Measurements from ENCODE around the gene PGRMC2. TPM values are rescaled to one million over a fixed set of nuclear protein-coding genes. Genes with fewer than 3 reads are reported as not detected.

Gene PGRMC2
- total and polyA plus RNA-seq, 2 of the 8 experiments (the other 6 are each of a cell fraction or from before 2014, with no cell fraction given) = 9.5 to 85.3 TPM

DNA sequence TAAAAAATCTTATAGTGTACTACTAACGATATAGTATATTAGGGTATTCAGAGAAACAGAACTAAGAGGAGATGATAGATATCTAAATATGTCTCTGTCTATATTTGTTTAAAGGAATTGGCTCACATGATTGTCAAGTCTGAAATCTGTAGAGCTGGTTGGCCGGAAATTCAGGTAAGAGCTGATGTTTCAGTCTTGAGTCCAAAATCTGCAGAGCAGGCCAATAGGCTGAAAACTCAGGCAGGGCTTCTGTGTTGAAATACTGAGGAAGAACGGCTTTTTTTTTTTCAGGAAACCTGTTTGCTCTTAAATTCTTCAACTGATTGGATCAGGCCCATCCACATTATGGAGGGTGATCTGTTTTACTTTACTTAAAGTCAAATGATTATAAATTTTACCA lies 31.7 kb downstream of the PGRMC2 start:
- Histone ChIP-seq H3K14ac (ENCODE audit: insufficient read length) (no peak overlapping the region), H3K4me2 (ENCODE audit: insufficient read depth in 1 of 2, low read depth in 2 of 2, low read length in 2 of 2) (no peak overlapping the region), H3K4me3 (ENCODE audit: extremely low read depth in 1 of 4, insufficient read depth in 2 of 4, low read depth in 3 of 4, low read length in 4 of 4) (no peak overlapping the region), H3K9ac (replicated peaks in 1 of 4; ENCODE audit: extremely low read depth in 1 of 4, low read depth in 3 of 4, low read length in 3 of 4) (no peak overlapping the region), H3K4me1 (replicated peaks in 1 of 4; ENCODE audit: control insufficient read depth in 3 of 4, insufficient read depth in 4 of 4, low read length in 3 of 4) (peaks cover 0 to 4% (median 3%) of the 10 kb centered on the region in 4 experiments; a peak in 3 of 7 replicates), H2AK5ac (ENCODE audit: low read depth, low read length) (no peak overlapping the region), H2BK20ac (ENCODE audit: low read length) (no peak overlapping the region), H2BK12ac (ENCODE audit: low read depth, low read length) (no peak overlapping the region), H4K8ac (ENCODE audit: extremely low read depth, insufficient read depth, low read length) (no peak overlapping the region), H3K18ac (ENCODE audit: extremely low read depth, low read length) (no peak overlapping the region), H3K79me1 (ENCODE audit: low read depth, low read length) (no peaks in the 10 kb centered on the region), H3K23ac (ENCODE audit: insufficient read length) (no peak overlapping the region), H4K91ac (replicated peaks; ENCODE audit: insufficient read length, low read length) (no peak overlapping the region), H2BK5ac (ENCODE audit: low read depth, low read length) (no peak overlapping the region), H2AFZ (ENCODE audit: low read length) (no peak overlapping the region), H4K5ac (ENCODE audit: insufficient read length, low read depth, low read length) (no peak overlapping the region), H2BK15ac (ENCODE audit: low read length) (no peak overlapping the region), H3K27ac (ENCODE audit: low read depth, low read length) (no peak overlapping the region), H3K23me2 (ENCODE audit: low read depth, low read length) (no peaks in the 10 kb centered on the region), H3K27me3 (replicated peaks in 1 of 4; ENCODE audit: control insufficient read depth in 3 of 4, extremely low read depth in 1 of 4, insufficient read depth in 3 of 4, low read length in 3 of 4) (no peaks in the 10 kb centered on the region), H4K20me1 (replicated peaks in 1 of 2; ENCODE audit: control insufficient read depth in 1 of 2, insufficient read depth in 2 of 2, low read length in 2 of 2) (no peaks in the 10 kb centered on the region), H2BK120ac (replicated peaks; ENCODE audit: low read depth, low read length) (no peak overlapping the region), H3K56ac (replicated peaks; ENCODE audit: insufficient read length, low read depth, low read length) (no peak overlapping the region), H3K4ac (replicated peaks; ENCODE audit: insufficient read length, low read depth, low read length) (no peak overlapping the region), H3K36me3 (ENCODE audit: control insufficient read depth in 2 of 4, insufficient read depth in 4 of 4, low read length in 3 of 4) (no peaks in the 10 kb centered on the region), H3K9me3 (ENCODE audit: insufficient read depth in 2 of 2, low read depth in 1 of 2, low read length in 1 of 2) (peaks cover 3 to 7% of the 10 kb centered on the region in 2 experiments; a peak in 1 of 4 replicates), H3K79me2 (ENCODE audit: control insufficient read depth in 1 of 2, insufficient read depth in 2 of 2, low read length in 2 of 2) (no peaks in the 10 kb centered on the region)
- TF ChIP-seq SUZ12 (IDR thresholded peaks at IDR 0.05; ENCODE audit: low read length) (no peak), CREB1 (IDR thresholded peaks at IDR 0.05) (no peak), CTBP2 (IDR thresholded peaks at IDR 0.05; ENCODE audit: borderline replicate concordance, insufficient read depth, insufficient read length, low read length) (no peak), TBP (IDR thresholded peaks at IDR 0.05; ENCODE audit: low read depth, low read length) (no peak), SIRT6 (IDR thresholded peaks at IDR 0.05; ENCODE audit: low read length) (no peak), TEAD4 (IDR thresholded peaks at IDR 0.05; ENCODE audit: low read depth, low read length) (no peak), ZNF274 (IDR thresholded peaks at IDR 0.05; ENCODE audit: borderline replicate concordance, extremely low read depth, low read length) (no peak), SP4 (IDR thresholded peaks at IDR 0.05; ENCODE audit: low read length) (no peak)
- no peak for DNase-seq (ENCODE audit: low read depth in 1 of 2, low spot score in 2 of 2)
- no peak for FAIRE-seq
- ChIA-PET POLR2A (ENCODE audit: partially characterized antibody) (no interaction called here), CTCF (ENCODE audit: partially characterized antibody) (no interaction called here)
- WGBS, 2 experiments (ENCODE audit: extremely low coverage in 1 of 2, insufficient coverage in 1 of 2, insufficient read length in 1 of 2, insufficient replicate concordance in 2 of 2, low coverage in 1 of 2, low lambda C conversion rate in 2 of 2, missing lambda C conversion rate in 1 of 2) = 83% methylated on average over 3 of the region's 3 CpGs; no CpG with 5 or more reads in 1 of the 2 experiments
